PC-3 (cell line): ENCODE results near the gene RGS5.

ENCODE experiments used
- EZH2phosphoT487 ChIP-seq: fragments of 300-600 bp; sonication (generic); IDR thresholded peaks from 2 replicates; pipeline ENCODE4 v1.6.1; 2018; ENCODE audit warnings: mild to moderate bottlenecking, antibody characterized with exemption, low read length, borderline replicate concordance
- TF ChIP-seq, protein P1 (sequence below): fragments of 300-600 bp; sonication (generic); conservative IDR thresholded peaks from 2 replicates; pipeline ENCODE4 v1.5.1; 2017; ENCODE audit warnings: antibody characterized with exemption, low read depth, mild to moderate bottlenecking, low read length

DNA sequence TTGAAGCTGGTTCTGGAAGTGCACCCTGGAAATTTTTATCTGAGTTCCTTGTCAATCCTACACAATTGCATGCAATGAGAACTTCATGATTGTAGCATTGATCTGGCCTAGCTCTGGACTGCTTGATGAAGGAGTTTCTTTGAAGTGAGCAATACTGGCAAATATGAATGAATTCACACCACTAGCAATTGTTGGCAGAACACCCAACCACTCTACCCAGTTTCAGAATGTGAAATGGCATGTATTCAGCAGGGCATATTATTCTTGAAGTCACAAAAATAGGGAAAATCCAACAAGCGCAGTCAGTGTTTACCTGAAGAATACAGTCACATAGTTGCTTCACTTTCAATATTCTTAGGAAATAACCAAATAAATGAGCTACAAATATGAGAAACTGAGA lies 57.3 kb downstream of the RGS5 start:
- no peak for TF ChIP-seq EZH2phosphoT487
- TF ChIP-seq, protein P1, sequence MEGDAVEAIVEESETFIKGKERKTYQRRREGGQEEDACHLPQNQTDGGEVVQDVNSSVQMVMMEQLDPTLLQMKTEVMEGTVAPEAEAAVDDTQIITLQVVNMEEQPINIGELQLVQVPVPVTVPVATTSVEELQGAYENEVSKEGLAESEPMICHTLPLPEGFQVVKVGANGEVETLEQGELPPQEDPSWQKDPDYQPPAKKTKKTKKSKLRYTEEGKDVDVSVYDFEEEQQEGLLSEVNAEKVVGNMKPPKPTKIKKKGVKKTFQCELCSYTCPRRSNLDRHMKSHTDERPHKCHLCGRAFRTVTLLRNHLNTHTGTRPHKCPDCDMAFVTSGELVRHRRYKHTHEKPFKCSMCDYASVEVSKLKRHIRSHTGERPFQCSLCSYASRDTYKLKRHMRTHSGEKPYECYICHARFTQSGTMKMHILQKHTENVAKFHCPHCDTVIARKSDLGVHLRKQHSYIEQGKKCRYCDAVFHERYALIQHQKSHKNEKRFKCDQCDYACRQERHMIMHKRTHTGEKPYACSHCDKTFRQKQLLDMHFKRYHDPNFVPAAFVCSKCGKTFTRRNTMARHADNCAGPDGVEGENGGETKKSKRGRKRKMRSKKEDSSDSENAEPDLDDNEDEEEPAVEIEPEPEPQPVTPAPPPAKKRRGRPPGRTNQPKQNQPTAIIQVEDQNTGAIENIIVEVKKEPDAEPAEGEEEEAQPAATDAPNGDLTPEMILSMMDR, result no peak
